Activated CD4-positive, alpha-beta T cell treated with anti-CD3 and anti-CD28 coated beads for 48 hours (primary cell): Measurements from ENCODE around the gene SH3RF3.
A peak's percentile ranks its signal among the peaks of the same experiment; 100 is the strongest.

Source experiments
- DNase-seq: peaks from one replicate; pipeline ENCODE4 v3.0.0-alpha.2; 2020

The SH3RF3 gene

DNA sequence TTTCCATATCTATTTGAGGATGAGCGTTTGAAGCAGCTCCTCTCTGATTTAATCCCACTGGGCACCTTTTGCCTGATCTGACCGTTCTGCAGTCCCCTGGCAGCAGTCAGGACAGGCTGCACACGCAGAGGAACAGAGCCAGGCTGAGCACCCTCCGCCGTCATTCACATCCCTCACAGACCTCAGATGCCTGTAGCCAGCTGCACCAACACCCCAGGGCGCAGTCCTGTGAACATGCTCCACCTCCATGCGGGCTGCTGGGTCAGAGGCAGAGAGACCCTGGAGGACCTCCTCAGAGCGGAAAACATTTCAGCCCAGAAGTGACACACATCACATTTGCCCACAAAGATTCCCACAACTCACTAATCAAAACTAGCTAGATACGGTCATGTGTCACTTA lies 338.7 kb downstream of the SH3RF3 start:
- no peak for DNase-seq

DNA sequence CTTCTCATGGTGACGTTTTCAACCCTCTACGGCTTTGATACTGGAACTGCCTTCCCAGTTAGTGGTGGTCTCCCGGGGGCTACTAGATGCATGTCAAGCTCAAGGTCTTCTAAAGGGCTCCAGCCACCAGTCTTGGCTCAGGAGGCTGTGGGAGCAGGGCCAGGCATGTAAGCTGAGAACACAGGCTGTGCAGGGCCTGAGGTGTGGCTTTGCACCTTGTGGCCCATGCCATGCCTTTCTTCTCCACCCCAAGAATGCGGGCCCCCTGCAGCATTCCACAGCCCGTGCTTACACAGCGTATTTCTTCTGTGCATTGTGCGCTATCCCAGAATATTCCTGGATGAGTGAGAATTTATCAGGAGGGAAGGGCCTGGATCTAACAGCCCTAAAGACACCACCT lies 339.9 kb downstream of the SH3RF3 start:
- DNase-seq: no peak

DNA sequence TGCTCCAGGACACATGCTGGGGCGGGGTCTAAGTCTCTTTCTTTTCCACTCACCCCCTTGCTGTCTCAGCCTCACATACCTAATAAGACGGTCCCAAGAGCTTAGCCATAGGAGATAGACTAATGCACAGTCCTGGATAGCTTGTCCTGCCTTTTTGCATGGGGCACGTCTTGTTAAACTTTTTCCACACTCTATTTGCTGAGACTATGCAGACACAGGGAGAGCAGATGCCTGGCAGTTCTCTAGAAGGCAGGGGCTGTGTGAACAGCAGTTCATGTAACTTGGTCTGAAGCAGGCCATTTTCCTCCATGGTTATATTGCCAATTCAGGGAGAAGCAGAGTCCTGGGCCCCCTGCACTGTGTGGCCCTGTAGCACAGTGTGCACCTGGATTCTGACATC lies 342.7 kb downstream of the SH3RF3 start:
- no peak for DNase-seq

DNA sequence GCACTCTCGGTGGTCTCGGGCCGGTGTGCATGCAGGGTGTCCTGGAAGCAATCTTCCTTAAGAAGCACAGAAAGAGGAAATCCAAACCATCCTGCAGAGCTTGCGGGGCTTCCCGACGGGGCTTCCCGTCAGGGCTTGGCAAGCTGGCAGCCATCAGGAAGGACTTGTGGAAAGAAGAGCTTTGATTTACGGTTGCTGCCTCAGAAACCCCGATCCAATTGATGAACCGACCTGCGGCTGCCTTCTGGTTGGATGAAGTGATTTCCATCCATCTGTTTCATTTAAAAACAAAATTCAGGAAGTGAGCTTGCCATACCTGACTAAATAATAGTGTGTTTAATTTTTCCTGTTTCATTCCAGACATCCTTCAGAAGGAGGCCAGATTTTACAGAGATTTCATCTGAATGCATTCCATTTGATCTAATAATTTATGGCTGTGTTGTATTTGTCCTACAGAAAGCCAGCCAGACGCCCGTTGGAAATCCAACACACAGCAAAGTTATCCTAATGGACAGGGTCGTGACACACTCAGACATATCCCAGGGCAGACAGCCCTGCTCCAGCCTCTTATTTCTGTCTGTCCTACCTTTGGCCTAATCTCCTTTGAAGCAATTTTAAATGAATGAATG lies 343.4 kb downstream of the SH3RF3 start:
- DNase-seq: no peak

DNA sequence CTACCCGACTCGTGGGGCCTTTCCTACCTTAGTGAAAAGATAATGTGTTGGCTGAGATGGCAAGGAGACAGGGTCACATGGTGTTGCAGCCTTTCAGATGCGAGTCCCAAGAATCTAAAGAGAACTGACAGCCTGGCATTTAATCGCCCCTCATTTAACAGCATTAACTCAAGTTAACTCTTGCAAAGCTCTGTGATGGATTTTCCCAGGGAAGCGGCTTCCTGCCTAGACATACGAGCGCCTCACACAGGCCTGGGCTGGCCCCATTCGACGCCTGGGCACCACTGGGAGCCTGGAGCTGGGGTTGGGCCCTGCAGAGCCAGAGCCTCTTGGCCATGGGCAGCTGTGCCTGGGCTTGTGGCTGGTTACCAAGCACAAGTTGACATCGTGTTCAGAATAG lies 344.0 kb downstream of the SH3RF3 start:
- no peak for DNase-seq

DNA sequence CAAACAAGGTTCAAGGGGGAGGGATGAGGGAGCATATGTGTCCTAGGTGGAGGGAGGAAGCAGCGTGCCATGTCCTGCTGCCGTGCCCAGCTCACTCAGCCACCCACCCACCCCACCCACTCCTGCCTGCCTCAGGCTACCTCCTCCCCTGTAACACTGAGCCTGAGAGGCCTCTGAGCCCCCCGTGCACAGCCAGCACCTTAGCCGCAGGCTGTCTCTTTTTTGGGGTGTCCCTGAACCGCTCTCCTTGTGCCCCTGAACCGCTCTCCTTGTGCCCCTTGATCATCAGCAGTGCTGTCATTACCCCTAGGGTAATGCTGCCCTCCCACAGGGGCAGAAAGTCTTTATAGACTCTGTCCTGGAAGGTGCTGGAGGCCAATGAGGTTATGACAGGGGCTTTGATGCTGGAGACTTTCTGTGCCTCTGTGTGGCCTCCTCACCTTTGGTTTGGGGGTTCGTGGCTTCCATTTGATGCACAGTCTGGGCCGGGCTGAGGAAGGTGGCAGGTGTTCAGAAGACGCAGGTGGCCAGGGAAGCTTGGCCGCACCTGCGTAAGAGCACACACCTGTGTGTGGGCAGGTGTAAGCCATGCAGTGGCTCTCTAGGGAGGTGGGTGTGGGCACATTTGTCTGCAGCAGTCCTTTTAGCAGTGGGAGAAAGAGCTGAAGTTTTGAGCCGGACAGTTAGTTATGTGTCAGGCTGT lies 344.8 kb downstream of the SH3RF3 start:
- DNase-seq: no peak

DNA sequence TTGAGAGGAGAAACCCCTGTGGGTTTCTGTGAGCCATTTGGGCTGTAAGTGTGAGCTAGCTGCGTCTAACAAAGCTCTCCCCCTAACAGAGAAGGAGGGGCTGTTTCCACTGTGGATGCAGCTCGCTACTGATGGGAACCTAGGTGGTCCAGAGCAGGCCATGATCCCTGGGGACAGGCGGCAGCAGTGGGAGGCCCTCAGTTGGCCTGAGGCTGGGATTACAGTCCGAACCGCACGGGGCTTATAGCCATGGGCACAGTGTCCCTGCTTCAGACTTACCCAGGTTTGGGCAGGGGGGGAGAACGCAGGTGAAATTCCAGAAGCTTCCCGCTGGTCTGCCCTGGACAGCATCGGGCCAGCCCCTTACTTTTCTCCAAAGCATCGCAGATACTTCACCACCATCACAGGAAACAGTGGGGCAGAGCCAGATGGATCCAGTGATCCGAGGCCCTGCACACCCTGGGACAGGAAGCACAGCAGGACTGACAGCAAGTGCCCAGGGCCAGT lies 345.4 kb downstream of the SH3RF3 start:
- no peak for DNase-seq

DNA sequence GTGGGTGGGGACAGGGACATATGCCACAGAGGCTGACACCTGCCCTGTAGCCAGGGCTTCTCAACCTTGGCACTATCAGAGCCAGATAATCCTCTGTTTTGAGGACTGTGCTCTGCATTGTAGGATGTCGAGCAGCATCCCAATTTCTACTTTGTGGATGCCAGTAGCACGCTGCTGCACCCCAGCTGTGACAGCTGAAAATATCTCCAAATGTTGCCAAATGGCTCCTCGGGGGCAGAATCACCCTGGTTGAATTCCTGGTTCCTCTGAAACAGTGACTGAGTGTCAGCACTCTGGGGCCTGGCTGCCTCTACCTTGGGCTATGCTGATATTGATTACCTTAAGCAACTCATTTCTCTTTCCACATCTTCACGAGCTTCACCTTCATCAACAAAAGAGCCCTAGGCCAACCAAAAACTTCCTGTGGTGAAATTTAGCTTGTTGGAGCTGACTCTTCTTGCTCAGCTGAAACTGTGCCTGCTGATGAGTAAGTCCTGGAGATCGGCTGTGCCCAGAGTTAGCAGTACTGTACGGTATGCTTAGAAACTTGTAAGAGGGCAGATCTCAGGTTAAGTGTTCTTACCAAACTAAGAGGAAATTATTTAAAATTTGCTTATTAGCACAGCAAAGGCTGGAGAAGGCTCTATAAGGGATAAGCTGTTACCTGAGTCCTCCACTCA lies 346.7 kb downstream of the SH3RF3 start:
- DNase-seq: peak; percentile 22

DNA sequence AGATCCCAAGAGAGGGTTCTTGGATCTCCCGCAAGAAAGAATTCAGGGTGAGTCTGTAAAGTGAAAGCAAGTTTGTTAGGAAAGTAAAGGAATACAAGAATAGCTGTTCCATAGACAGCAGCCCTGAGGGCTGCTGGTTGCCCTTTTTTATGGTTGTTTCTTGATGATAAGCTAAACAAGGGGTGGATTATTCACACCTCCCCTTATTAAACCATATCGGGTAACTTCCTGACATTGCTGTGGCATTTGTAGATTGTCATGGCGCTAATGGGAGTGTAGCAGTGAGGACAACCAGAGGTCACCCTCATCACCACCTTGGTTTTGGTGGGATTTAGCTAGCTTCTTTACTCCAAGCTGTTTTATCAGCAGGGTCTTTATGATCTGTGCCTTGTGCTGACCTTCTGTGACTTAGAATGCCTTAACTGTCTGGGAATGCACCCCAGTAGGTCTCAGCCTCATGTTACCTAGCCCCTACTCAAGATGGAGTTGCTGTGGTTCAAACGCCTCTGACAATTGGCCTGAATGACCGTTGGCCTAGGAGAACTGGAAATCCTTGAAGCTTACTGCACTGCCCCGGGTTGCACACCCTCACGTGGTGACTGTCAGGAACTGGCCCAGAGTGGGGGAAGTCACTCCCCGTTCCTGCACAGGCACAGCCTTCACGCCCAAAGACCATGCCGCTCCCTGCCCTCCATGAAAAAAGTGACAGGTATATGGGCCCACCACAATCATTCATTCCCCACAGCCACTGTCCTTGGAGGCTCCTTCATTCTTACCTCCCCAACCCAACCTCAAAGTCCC lies 347.8 kb downstream of the SH3RF3 start:
- DNase-seq: no peak

DNA sequence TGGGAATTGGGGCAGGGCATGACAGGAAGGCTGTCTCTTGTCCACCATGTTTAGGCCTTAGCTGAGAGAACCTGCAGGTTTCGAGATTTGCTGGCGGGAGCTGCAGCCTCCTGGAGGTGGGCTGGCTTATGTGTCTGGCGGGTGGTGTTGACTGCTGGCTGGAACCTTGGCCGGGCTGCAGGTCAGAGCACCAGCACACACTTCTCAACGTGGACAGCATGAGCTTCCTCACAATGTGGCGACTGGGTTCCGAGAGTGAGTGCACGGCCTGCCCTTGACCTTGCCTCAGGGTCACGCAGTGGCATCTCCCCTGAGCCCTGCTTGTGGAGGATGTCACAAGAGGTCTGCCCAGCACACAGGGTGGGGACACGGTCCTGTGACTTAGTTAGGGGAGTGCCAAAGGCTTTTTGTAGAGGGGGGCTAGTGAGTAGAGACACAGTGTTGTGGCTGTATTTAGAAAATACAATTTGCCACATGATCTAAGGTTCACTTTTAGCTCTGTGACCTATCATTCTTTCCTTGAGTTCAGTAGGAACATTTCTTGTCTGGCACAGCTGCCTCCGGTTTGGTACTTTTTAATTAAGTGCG lies 350.0 kb downstream of the SH3RF3 start:
- no peak for DNase-seq

DNA sequence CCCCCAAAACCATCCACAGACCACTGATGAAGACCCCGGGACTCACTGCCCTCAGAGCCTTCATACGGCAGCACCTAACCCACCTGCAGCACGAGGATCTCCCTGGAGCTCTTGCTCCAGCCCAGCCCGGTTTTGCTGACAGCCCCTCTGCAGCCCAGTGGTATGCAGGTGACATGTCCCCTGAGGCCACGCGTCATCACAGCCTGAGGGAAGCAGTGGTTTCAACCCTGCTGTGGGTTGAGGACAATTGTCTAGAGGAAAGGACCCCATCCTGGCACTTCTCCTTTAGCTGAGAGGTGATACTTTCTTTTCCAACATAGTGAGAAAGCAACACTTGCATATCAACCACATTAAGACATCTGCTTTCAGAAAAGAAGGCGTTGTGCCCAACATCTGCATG lies 350.8 kb downstream of the SH3RF3 start:
- no peak for DNase-seq

DNA sequence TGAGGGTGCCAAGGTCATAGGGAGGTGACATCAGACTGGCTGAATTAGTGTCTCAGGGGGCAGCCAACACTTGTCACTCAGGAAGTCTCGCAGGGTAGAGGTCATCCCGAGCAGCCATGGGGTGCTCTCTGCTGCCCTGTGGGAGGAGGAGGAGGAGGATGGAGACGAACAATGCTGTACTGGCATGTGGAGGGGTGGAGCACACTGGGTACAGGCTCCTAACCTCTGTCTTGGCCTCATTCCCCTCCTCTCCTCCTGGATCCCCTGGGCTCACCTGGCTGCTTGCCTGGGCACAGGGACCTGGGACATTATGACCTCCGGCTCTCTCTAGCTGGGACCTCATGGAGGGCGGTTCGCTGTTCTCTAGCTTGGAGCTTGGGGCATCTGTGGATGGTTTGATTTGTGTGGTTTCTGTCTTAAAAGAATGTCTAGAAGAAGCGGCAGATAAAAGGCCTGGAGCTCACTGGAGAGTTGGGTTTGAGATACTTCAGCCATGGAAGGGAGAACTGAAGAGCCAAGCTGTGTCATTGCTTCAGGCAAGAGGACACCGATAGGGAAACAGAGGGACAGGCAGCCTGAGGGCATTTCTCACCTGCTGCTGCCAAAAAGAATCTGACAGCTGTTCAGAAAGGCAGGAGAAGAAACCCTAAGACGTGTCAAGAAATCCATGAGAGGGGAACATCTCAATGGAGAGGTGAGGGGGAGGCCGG lies 351.6 kb downstream of the SH3RF3 start:
- DNase-seq: no peak

DNA sequence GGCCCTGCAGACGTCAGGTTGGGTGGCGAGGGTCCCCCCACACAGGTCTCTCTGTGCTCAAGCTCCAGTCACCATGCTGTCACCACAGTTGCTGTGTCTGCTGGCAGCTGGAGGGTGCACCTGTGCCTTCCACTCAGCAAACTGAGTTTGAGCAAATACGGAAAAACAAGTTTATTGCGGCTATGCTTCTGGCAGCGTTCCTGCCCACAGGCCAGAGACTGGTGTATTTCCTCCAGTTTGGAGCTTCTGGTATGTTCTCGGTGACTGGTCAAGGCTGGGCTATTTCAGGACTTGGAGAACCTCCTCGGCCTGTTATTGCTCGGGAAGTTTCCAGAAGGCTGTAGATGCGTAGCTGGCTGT lies 352.2 kb downstream of the SH3RF3 start:
- no peak for DNase-seq

DNA sequence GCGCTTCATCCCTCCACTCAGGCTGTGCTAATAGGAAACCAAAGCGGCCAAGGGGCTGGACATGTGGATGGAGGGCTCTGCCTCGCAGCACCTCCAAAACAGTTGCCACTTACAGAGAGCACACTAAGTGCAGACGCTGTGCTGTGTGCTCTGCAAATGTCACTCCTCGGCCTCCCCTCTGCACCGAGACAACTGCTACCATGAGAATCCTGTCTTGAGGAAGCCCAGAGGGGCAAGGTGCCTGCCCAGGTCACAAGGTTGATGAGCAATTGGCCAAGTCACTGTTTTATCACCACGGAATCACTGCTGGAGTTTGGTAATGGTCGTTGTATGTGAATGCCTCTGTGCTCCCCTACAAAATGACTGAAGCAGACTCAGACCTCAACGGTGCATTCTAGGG lies 352.6 kb downstream of the SH3RF3 start:
- DNase-seq: no peak

DNA sequence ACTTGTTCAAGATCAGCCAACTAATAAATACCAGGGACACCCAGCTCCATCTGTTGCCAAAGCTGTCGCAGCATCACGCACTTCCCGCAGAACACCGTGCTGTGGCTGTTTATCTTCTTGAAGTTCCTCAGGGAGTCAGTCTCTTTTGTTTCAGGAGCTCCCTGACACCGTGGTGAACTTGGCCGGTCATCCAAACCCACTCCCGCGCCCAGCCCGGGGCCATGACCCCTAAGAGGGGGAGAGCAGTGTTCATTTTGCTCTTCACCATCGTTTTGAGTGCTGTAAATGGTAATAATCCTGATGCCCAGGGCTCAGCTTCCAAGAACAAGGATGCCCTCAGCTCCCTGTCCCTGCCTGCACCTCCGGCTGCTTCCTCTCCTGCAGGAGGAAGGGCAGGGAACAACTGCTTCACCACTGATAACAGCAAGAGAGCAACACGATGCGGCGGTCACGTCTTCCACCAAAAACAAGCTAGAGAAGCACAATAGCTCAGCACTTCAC lies 353.4 kb downstream of the SH3RF3 start:
- no peak for DNase-seq

DNA sequence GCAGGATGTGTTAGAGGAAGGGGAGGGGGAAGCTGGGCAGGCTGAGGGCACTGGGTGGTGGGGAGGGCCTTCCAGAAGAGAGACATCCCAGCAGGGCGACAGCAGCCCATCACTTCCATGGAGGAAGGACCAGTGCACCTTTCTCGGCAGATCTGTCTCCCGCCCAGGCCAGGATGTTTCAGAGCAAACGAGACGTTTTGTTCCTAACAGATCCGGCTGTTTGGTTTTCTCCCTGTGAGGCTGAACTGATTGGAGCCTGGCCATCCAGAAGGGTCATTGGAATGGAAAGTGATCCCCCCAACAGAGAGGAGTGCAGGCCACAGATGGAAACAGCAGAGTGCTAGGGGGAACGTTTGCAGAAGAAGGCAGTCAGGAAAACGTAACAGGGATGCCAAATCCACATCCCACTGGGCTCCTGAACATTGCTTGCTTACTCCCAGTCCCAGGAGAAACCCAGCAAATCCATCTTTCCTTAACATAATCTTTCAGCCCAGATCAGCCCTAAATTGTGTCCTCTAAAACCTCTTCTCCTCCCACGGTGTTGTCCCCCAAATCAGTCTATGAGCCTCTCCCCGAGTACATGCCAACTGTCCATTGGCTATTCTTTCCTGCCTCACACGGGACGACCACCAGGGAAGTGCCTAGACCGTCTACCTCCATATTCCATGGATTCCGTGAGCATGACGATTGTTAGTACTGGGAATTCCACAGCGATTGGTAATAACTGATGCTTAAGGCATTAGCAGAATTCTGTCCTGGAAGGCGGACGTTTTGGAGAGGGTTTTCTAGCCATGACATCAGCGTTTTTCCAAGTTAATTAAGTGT lies 357.9 kb downstream of the SH3RF3 start:
- no peak for DNase-seq

DNA sequence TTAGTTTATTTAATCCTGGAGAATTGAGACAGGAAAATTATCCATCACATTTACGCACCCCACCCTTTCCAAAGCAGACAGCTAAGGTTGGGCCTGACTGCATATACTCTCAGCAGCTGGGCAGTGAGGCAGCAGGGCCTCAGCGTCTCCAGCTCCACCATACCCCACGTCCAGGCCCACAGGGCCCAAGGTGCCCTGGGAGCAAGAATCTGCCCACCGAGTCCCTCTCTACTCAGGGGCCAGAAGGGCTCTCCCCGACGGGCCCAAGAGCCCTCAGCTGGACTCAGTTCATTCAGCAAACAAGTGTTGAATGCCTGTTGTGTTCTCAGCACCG lies 358.5 kb downstream of the SH3RF3 start:
- no peak for DNase-seq

DNA sequence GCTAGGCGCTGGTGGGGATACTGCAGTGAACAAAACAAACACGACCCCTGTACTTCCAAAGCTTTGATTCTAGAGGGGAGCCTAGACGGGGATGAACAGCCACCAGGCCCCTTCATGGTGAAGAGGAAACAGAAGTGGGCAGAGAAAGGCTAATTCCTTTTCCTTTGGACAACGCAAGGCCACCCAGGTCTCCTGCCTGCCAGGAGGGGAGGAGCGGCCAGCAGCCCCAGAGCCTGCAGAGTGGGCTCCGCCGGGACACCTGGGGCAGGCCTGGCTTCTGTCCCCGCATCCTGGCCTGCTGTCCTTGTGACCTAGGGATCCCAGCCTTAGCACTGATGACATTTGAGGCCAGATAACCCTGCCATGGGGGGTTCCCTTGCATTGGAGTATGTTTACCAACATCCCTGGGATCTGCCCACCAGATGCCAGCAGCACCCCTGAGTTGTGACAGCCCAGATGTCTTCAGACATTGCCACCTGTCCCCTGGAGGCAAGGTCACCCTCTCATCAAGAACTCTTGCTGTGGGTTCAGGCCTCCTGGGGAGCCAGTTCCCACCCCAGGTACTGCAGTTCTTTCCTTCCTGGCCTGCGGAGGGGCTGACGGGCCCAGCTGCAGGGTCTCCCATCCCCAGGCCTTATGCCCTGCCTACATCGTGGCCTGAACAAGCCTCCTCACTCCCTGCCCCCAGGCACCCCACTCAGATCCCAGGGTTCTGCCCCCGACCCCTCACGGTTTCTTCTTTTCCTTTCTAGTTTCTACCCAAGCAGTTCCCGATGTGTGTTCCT lies 359.1 kb downstream of the SH3RF3 start:
- no peak for DNase-seq

DNA sequence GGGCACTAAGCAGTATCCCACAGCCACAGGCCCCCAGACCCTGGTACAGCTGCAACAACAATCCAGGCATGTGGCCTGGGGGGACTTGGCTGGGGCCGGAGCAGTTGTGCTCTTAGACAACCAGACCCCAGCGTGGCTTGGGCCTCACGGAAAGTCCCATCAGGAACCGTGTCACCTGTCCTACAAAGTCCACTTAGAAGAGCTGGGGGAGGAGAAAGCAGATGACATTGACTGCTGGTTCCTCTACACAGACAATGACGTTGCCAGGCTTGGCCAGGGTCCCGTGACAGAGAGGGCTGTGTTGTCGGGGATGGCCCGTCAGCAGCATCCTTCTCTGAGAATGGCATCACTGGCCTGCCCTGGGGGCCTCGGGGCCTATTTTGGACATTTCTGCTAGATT lies 360.3 kb downstream of the SH3RF3 start:
- DNase-seq: no peak

DNA sequence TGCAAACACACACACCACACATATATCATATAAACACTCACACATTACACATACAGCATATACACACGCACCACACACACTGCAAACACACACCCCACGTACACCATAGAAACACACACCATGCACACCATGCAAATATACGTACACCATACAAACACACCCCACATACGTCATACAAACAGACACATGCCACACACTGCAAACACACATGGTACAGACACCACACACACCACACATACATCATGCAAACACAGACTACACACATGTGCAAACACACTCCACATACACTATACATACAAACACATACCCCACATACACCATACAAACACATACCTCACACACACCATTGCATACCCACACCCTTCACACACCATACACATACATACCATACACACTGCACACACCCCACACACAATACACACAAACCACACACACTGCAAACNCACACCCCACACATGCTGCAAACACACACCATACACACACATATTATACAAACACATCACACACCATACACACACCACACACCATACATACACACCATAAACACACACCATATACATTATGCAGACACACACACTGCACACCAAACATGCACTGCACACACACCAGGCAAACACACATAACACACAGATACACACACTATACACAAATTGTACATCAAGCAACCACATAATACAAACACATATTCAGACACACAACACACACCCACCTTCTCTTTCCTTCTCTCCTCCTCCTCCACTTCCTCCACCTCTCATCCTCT lies 364.4 kb downstream of the SH3RF3 start:
- no peak for DNase-seq
